A375 (cell line): ENCODE data around the gene IER3. TPM values are rescaled to one million over a fixed set of nuclear protein-coding genes. Genes with fewer than 3 reads are reported as not detected.

Source experiments
- small RNA-seq: library from RNA; depleted of rRNA; stranded (forward); fragments of <200 nt; gene quantifications from one replicate; pipeline ENCODE3, GENCODE V24; 2014
- total RNA-seq: library from RNA; depleted of rRNA; stranded (reverse); fragments of >200 nt; shearing (Covaris generic); gene quantifications from 2 replicates; pipeline ENCODE4 v1.2.3, GENCODE V29; 2014; rRNA removed

The IER3 gene, protein sequence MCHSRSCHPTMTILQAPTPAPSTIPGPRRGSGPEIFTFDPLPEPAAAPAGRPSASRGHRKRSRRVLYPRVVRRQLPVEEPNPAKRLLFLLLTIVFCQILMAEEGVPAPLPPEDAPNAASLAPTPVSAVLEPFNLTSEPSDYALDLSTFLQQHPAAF
- 799 and 821 TPM in 2 replicates for total RNA-seq

DNA sequence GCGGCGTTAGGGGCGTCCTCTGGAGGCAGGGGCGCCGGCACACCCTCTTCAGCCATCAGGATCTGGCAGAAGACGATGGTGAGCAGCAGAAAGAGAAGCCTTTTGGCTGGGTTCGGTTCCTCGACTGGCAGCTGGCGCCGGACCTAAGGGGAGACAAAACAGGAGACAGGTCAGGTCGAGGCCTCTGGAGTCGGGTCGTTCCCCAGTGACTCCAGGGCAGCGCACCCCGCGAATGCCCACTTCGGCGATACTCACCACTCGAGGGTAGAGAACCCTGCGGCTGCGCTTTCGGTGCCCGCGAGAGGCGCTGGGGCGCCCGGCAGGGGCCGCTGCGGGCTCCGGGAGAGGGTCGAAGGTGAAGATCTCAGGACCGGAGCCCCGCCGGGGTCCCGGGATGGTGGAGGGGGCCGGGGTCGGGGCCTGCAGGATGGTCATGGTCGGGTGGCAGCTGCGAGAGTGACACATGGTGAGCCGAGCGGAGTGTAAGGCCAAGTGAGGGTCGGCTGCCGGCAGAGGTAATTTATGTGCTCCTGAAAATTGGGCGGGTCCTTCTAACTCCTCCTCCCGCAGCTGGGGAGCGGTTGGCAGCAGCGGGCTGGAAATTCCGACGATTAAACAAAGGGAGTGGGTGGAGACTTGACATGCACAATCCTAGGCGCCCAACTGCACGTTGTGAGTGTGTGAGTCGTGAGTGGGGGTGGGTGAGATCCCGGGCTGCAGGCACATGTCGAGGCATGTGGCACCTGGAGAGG is at the start of gene IER3:
Gene IER3, minus strand, starts transcription at position 494 of the 752 bp plus-strand sequence. Its CDS starts 29 bp downstream, at position 465.

DNA sequence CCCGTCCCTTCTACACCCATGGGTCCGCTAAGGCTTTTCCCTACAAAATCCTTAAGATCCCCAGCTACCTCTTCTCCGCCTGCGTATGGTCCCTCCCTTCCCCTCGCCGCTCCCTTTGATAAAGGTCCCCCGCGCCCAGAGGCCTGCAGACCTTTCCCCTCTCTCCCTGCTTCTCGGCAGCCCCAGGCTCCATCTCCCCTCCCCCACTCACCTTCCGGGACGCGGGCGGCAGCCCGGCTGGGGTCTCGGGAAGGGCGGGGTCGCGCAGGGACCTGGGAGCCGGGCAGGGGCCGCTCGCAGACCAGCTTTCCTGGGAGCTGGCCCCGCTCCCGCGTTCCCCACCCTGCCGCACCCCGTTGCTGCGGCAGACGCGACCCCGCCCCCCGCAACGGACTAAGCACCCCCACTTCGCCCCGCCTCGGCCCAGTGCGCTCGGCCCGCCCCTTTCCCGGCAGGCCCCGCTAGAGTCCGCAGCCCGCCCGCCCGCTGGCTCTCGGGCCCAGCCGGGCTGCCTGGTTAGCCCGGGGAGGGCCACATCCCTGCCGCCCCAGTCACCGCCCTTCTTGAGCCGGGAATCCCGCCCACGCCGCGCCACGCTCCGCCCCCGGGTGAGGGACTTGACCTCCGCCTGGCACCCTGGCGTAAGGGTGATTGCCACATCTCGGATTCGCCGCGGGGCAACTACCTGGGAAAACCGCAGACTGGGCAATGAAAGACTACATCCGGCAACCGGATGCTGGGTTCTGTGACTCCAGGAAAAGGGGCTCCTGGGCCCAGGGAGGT is 1.8 kb downstream of the IER3 start, which contains the start of gene FLOT1:
Gene FLOT1, minus strand, starts transcription at position 372 of the 783 bp plus-strand sequence. CDS start 498 bp downstream, outside the sequence.

DNA sequence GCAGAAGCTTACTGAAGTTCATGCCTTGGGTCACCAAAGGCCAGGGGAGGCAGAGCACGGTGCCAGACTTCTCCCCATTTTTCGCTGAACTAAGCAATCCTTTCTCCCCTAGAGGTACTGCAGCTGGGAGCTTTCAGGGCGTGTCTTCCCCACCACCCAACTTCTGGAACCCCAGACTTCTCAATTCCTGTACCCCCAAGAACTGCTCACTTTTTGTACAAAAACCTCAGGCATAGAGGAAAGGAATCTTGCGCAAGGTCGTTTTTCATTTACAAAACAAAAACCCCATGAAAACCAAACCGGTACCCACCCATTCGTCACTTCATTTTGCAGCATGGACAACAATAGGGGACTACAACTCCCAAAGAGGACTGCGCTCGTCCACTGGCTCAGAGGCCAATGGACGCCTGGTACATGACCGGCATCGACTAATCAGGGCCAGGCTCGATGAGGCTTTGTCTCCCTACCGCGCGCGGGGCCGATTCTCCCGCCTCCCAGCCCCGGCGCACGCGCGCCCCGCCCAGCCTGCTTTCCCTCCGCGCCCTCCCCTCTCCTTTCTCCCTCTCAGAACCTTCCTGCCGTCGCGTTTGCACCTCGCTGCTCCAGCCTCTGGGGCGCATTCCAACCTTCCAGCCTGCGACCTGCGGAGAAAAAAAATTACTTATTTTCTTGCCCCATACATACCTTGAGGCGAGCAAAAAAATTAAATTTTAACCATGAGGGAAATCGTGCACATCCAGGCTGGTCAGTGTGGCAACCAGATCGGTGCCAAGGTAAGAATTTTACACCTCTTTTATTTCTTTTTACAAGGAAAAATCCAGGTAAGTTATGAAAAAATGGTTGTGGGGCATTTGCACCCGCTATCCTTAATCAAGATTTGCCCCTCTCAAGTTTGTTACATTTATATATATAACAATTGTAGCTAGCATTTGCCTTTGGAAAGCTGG is 24.3 kb downstream of the IER3 start, which contains the start of gene TUBB:
Gene TUBB, plus strand, starts transcription at position 562 of the 947 bp plus-strand sequence. Its CDS starts 155 bp downstream, at position 717.

DNA sequence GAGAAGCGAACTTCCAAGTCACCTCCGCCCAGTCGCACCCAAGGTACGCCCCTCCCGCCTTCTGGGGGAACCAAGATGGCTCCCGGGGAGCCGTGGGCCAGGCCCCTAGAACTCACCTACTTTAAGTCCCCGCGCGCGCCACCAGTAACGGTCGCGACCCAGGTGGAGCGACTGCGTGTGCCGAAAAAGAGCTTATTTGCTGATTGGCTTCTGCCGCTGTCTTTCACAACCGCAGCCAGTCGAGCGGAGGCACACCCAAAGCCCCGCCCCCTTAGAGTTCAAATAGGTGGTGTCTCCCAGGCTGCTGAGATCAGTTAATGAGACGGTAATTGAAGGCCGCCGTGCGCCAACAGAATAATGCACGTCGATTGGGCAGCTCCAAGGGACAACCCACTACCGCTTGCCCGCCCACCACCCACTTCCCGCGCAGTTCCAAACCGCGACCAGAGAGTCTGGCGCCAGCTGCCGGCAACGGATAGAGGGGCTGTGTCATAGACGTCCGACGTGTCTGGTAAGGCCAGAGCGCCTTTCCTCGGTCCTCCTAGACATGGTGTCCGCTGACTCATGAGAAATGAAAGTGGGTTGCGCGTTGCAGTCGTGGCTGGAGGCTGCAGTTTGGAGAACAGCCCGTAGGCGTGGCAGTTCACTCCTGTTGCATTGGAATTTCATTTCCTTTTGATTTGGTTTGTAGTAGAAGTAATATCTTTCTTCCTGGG is 27.1 kb downstream of the IER3 start, which contains the start of gene MDC1:
Gene MDC1, minus strand, starts transcription at position 153 of the 716 bp plus-strand sequence. CDS start 2,106 bp downstream, outside the sequence.

Small RNA genes lying within 50 kb of the gene (small RNA-seq; reads per million reads assigned to genes)
- gene RF00019: not detected
- gene RN7SL353P: not detected

Other genes with a start within 250 kb of the IER3 start
- gene GNL1, start 188.1 kb downstream of the IER3 start, total RNA-seq: 27.1 and 37.5 TPM in 2 replicates
- 9.2 and 15.1 TPM in 2 replicates for gene PRR3, start 187.3 kb downstream of the IER3 start, total RNA-seq
- 55.0 and 64.6 TPM in 2 replicates for gene ABCF1, start 173.1 kb downstream of the IER3 start, total RNA-seq
- 30.4 and 33.8 TPM in 2 replicates for gene PPP1R10, start 127.3 kb downstream of the IER3 start, total RNA-seq
- gene MRPS18B, start 126.7 kb downstream of the IER3 start, total RNA-seq: 50.3 and 57.9 TPM in 2 replicates
- gene ATAT1, start 117.7 kb downstream of the IER3 start, total RNA-seq: 4.8 and 5.5 TPM in 2 replicates
- gene C6orf136, start 97.4 kb downstream of the IER3 start, total RNA-seq: 2.6 and 4.3 TPM in 2 replicates
- gene DHX16, start 71.5 kb downstream of the IER3 start, total RNA-seq: 41.0 and 53.8 TPM in 2 replicates
- gene PPP1R18, start 57.9 kb downstream of the IER3 start, total RNA-seq: 43.3 and 52.6 TPM in 2 replicates
- gene NRM, start 53.6 kb downstream of the IER3 start, total RNA-seq: 5.7 and 7.7 TPM in 2 replicates
- gene MDC1, start 27.3 kb downstream of the IER3 start, total RNA-seq: 7.2 and 10.0 TPM in 2 replicates
- gene TUBB, start 24.2 kb downstream of the IER3 start, total RNA-seq: 662 and 749 TPM in 2 replicates
- gene FLOT1, start 1.9 kb downstream of the IER3 start, total RNA-seq: 72.6 and 83.5 TPM in 2 replicates
- 67.4 and 78.5 TPM in 2 replicates for gene DDR1, start 140.0 kb upstream of the IER3 start, total RNA-seq
- gene GTF2H4, start 163.7 kb upstream of the IER3 start, total RNA-seq: 8.3 and 12.6 TPM in 2 replicates
- gene VARS2, start 169.7 kb upstream of the IER3 start, total RNA-seq: 25.2 and 25.5 TPM in 2 replicates
- not detected in 2 replicates for gene SFTA2, start 187.6 kb upstream of the IER3 start, total RNA-seq
- gene MUCL3, start 196.4 kb upstream of the IER3 start, total RNA-seq: not detected in 2 replicates
- gene MUC21, start 239.2 kb upstream of the IER3 start, total RNA-seq: not detected in 2 replicates